Kidney (tissue), 14 donors: ENCODE results near the gene EIF5B. TPM values are rescaled to one million over a fixed set of nuclear protein-coding genes. Genes with fewer than 3 reads are reported as not detected.

Experiments used
- DNase-seq, 5 donors: peaks; one replicate each; pipeline ENCODE4 v3.0.0-alpha.2; 2013 to 2020
- FAIRE-seq: peaks from 2 replicates; lab custom pipeline; 2012; peaks lifted over from hg19 to GRCh38; lab: Jason Lieb, UNC
- H3K27ac ChIP-seq, 2 donors: one replicate each; pipeline ENCODE4 v1.7.0; 2013; ENCODE audit warnings: low read depth in 2 of 2, low read length in 2 of 2, inconsistent platforms in 1 of 2
- H3K27me3 ChIP-seq: one replicate; pipeline ENCODE4 v1.7.1; 2013; ENCODE audit warnings: low read length, inconsistent platforms; ENCODE audit not compliant: control insufficient read depth, insufficient read depth
- H3K36me3 ChIP-seq, 3 donors: one replicate each; pipeline versions ENCODE4 v1.7.0 to v1.7.1; 2013; ENCODE audit warnings: low read length in 3 of 3, control low read depth in 1 of 3, inconsistent platforms in 1 of 3; ENCODE audit not compliant: insufficient read depth in 3 of 3, control insufficient read depth in 2 of 3
- H3K4me1 ChIP-seq, 3 donors: one replicate each; pipeline versions ENCODE4 v1.7.0 to v1.7.1; 2013; ENCODE audit warnings: low read length in 3 of 3, inconsistent platforms in 1 of 3, low read depth in 1 of 3; ENCODE audit not compliant: control insufficient read depth in 2 of 3, insufficient read depth in 2 of 3
- H3K4me3 ChIP-seq, 3 donors: one replicate each; pipeline versions ENCODE4 v1.7.0 to v1.8.1; 2013; ENCODE audit warnings: low read length in 3 of 3, control low read depth in 1 of 3, inconsistent platforms in 1 of 3
- H3K9ac ChIP-seq, 3 donors: one replicate each; pipeline versions ENCODE4 v1.7.0 to v1.7.1; 2013; ENCODE audit warnings: low read length in 3 of 3, control low read depth in 1 of 3, inconsistent platforms in 1 of 3
- H3K9me3 ChIP-seq, 3 donors: one replicate each; pipeline versions ENCODE4 v1.7.0 to v1.7.1; 2013; ENCODE audit warnings: low read length in 3 of 3, control low read depth in 1 of 3, inconsistent platforms in 1 of 3; ENCODE audit not compliant: control insufficient read depth in 2 of 3, insufficient read depth in 1 of 3
- CTCF ChIP-seq: IDR thresholded peaks from 3 replicates; pipeline ENCODE4 v1.5.1; 2012; ENCODE audit warnings: mild to moderate bottlenecking, moderate library complexity, borderline replicate concordance; ENCODE audit not compliant: insufficient read depth; ENCODE audit errors: extremely low read depth
- intact Hi-C: fragments of 100-400 bp; cut with DNase I; formaldehyde crosslinking; loops from one replicate; pipeline ENCODE4 v1.11.1; 2022
- polyA plus RNA-seq: library from polyadenylated mRNA; stranded (reverse); fragments of 350-450 nt; fragmentation: Illumina TruSeq; extraction: RNeasy Lipid Tissue Mini Kit (QIAGEN cat#74804); gene quantifications from one replicate; pipeline ENCODE4 v1.2.3, GENCODE V29; 2014; ENCODE audit warnings: low read depth, low replicate concordance; ENCODE audit not compliant: insufficient read depth
- total RNA-seq: library from RNA; stranded (reverse); fragmentation: NEBNext Ultra II Directional; extraction: Animal tissue kit (Norgen Biotek cat#: 25700); gene quantifications from one replicate; pipeline ENCODE4 v1.2.1, GENCODE V29; 2021
- donor health status: control.
- donor health status: control.
- donor health status: control.
- donor health status: control.
- donor health status: control.
- donor health status: DM: yes; HTN: yes; CAD: no.
- donor health status: Normal renal cell carcinoma (clear cell type).

The EIF5B gene
- total and polyA plus RNA-seq, 2 donors from 2014 or later: 36.9 to 39.7 TPM

GRCh38 chr2:99410276-99410675, 73.1 kb downstream of the EIF5B start:
- peaks cover 0 to 2% (median 0%) of the 10 kb centered on the region in 3 donors for H3K4me1 ChIP-seq
- H3K4me3 ChIP-seq: no peak overlapping the region
- H3K27me3 ChIP-seq: no peaks in the 10 kb centered on the region
- TF ChIP-seq CTCF: no peak
- no peak overlapping the region for H3K27ac ChIP-seq
- intact Hi-C loops: no loop called here
- FAIRE-seq: no peak
- DNase-seq: no peak
- H3K9me3 ChIP-seq: no peaks in the 10 kb centered on the region
- peaks cover 2 to 48% (median 18%) of the 10 kb centered on the region in 3 donors for H3K36me3 ChIP-seq
- H3K9ac ChIP-seq: no peak overlapping the region

GRCh38 chr2:99414566-99414965, 77.4 kb downstream of the EIF5B start:
- no peak for DNase-seq
- Histone ChIP-seq H3K27me3 (no peaks in the 10 kb centered on the region), H3K4me3 (no peak overlapping the region), H3K36me3 (peaks cover 0 to 45% (median 17%) of the 10 kb centered on the region in 3 donors), H3K27ac (no peak overlapping the region), H3K9ac (no peak overlapping the region), H3K4me1 (no peaks in the 10 kb centered on the region), H3K9me3 (no peaks in the 10 kb centered on the region)
- intact Hi-C loops: no loop called here
- no peak for FAIRE-seq
- TF ChIP-seq CTCF: no peak

- Histone ChIP-seq H3K9ac (no peak overlapping the region), H3K36me3 (peaks cover 0 to 49% (median 21%) of the 10 kb centered on the region in 3 donors), H3K27me3 (no peaks in the 10 kb centered on the region), H3K27ac (no peak overlapping the region), H3K9me3 (no peaks in the 10 kb centered on the region), H3K4me1 (no peaks in the 10 kb centered on the region), H3K4me3 (no peak overlapping the region)
- intact Hi-C loops: no loop called here
- no peak for FAIRE-seq
- no peak for TF ChIP-seq CTCF
- no peak for DNase-seq
These were observed 80.2 kb downstream of the EIF5B start for GRCh38 chr2:99417396-99417795.

GRCh38 chr2:99420031-99420430, 82.8 kb downstream of the EIF5B start:
- Histone ChIP-seq H3K36me3 (peaks cover 10 to 58% (median 33%) of the 10 kb centered on the region in 3 donors), H3K27me3 (no peaks in the 10 kb centered on the region)

More at GRCh38 chr2:99420031-99420430, 82.8 kb downstream of the EIF5B start:
- Histone ChIP-seq H3K9ac (no peak overlapping the region), H3K4me3 (no peak overlapping the region), H3K9me3 (no peaks in the 10 kb centered on the region), H3K4me1 (no peaks in the 10 kb centered on the region), H3K27ac (no peak overlapping the region)
- no peak for DNase-seq
- intact Hi-C loops: no loop called here
- no peak for FAIRE-seq
- no peak for TF ChIP-seq CTCF
